K562 (cell line): Measurements from ENCODE around the gene POMGNT2. TPM values are rescaled to one million over a fixed set of nuclear protein-coding genes. Genes with fewer than 3 reads are reported as not detected.

Experiments used
- ATAC-seq: fragments of 200-7000 bp; cut with Tn5 transposase; 3 replicates; pipeline ENCODE4 v1.9.1; 2020; ENCODE audit warnings: moderate library complexity
- BruUV-seq: library from RNA; stranded (reverse); fragments of 400-500 nt; replicated peaks from 2 replicates; lab custom pipeline; 2021; lab: Mats Ljungman, UMichigan
- CTCF ChIA-PET: fragments of 300-600 bp; formaldehyde crosslinking; extraction: SDS; loops from one replicate; lab custom pipeline; 2021; ENCODE audit warnings: low intra/inter-chr PET ratio; lab: Yijun Ruan, JAX
- POLR2A ChIA-PET: fragments of 300-600, 350-650 bp; sonication (Branson Sonifier 250); formaldehyde crosslinking; extraction: SDS; loops from one replicate; lab custom pipeline; 2021; ENCODE audit warnings: antibody characterized with exemption, inconsistent platforms; lab: Yijun Ruan, JAX
- DNase-seq, 4 experiments: peaks; one replicate each; pipeline versions ENCODE4 v3.0.0 to v3.0.0-alpha.2; 2011 to 2018; ENCODE audit warnings: low spot score in 3 of 4, mixed read lengths in 3 of 4; ENCODE audit errors: extremely low read depth in 1 of 4
- FAIRE-seq: peaks from 2 replicates; lab custom pipeline; 2011; peaks lifted over from hg19 to GRCh38; lab: Jason Lieb, UNC
- H2AFZ ChIP-seq: 2 replicates; pipeline ENCODE4 v1.6.0; 2011; ENCODE audit warnings: low read depth, low read length, control low read depth, inconsistent platforms
- H3K27ac ChIP-seq: fragments of 200-600 bp; 3 replicates; pipeline ENCODE4 v1.8.0; 2011; ENCODE audit warnings: low read depth, mild to moderate bottlenecking, control low read depth, inconsistent platforms, low read length, moderate library complexity, mixed read lengths; ENCODE audit errors: extremely low read depth
- H3K27me3 ChIP-seq, 2 experiments: fragments of 300-600 bp in 1 of 2; 2 replicates in 1 of 2; 3 replicates in 1 of 2; pipeline versions ENCODE4 v1.6.0 to v1.8.0; 2011; ENCODE audit warnings: inconsistent platforms in 2 of 2, low read length in 2 of 2, mild to moderate bottlenecking in 1 of 2, mixed read lengths in 1 of 2, moderate library complexity in 1 of 2; ENCODE audit not compliant: control insufficient read depth in 2 of 2, insufficient read depth in 2 of 2
- H3K36me3 ChIP-seq: fragments of 300-600 bp; 3 replicates; pipeline ENCODE4 v1.8.0; 2011; ENCODE audit warnings: mild to moderate bottlenecking, low read length, inconsistent platforms; ENCODE audit not compliant: control insufficient read depth, insufficient read depth
- H3K4me1 ChIP-seq, 2 experiments: fragments of 200-600 bp in 1 of 2; replicated peaks in 1 of 2; 2 replicates in 1 of 2; 3 replicates in 1 of 2; pipeline versions ENCODE4 v1.5.1 to v1.8.0; 2011; ENCODE audit warnings: inconsistent platforms in 2 of 2, low read length in 2 of 2, mild to moderate bottlenecking in 1 of 2, mixed read lengths in 1 of 2, moderate library complexity in 1 of 2; ENCODE audit not compliant: control insufficient read depth in 2 of 2, insufficient read depth in 2 of 2
- H3K4me2 ChIP-seq: 2 replicates; pipeline ENCODE4 v1.6.1; 2011; ENCODE audit warnings: low read length, control low read depth, inconsistent platforms, mixed read lengths; ENCODE audit not compliant: insufficient read depth
- H3K4me3 ChIP-seq: fragments of 200-600 bp; sonication (generic), shearing (Covaris generic); 2 replicates; pipeline ENCODE4 v1.5.1; 2016; ENCODE audit warnings: control low read depth, inconsistent platforms
- H3K79me2 ChIP-seq: fragments of 200-600 bp; 3 replicates; pipeline ENCODE4 v1.8.0; 2011; ENCODE audit warnings: low read length, inconsistent platforms; ENCODE audit not compliant: control insufficient read depth, insufficient read depth
- H3K9ac ChIP-seq, 2 experiments: 2 replicates each; pipeline versions ENCODE4 v1.6.0 to v1.6.1; 2011; ENCODE audit warnings: low read depth in 2 of 2, low read length in 2 of 2, control low read depth in 1 of 2, inconsistent platforms in 1 of 2, mild to moderate bottlenecking in 1 of 2, mixed read lengths in 1 of 2; ENCODE audit not compliant: insufficient read depth in 1 of 2
- H3K9me1 ChIP-seq: one replicate; pipeline ENCODE4 v1.6.0; 2011; ENCODE audit warnings: inconsistent platforms, mild to moderate bottlenecking, low read length, moderate library complexity; ENCODE audit not compliant: control insufficient read depth, insufficient read depth
- H3K9me3 ChIP-seq: replicated peaks from 2 replicates; pipeline ENCODE4 v1.5.1; 2011; ENCODE audit warnings: low read depth, low read length, inconsistent platforms; ENCODE audit not compliant: control insufficient read depth, insufficient read depth
- H4K20me1 ChIP-seq: replicated peaks from 2 replicates; pipeline ENCODE4 v1.6.1; 2011; ENCODE audit warnings: low read length, inconsistent platforms, mixed read lengths; ENCODE audit not compliant: control insufficient read depth, insufficient read depth
- CXXC5 ChIP-seq: fragments of 250-450 bp; sonication (Bioruptor Pico); IDR thresholded peaks from 2 replicates; pipeline ENCODE4 v1.8.0; 2022; ENCODE audit warnings: inconsistent platforms, mild to moderate bottlenecking, moderate library complexity
- DIDO1 ChIP-seq: fragments of 450-650 bp; IDR thresholded peaks from 2 replicates; pipeline ENCODE4 v1.6.1; 2016; ENCODE audit warnings: low read depth, missing biosample characterization, missing genetic modification characterization
- EGR1 ChIP-seq: fragments of 450-650 bp; conservative IDR thresholded peaks from 2 replicates; pipeline ENCODE4 v1.6.1; 2017; ENCODE audit warnings: mild to moderate bottlenecking
- ELF4 ChIP-seq: fragments of 450-650 bp; formaldehyde crosslinking; IDR thresholded peaks from 2 replicates; pipeline ENCODE4 v1.4.0; 2022; ENCODE audit warnings: missing genetic modification characterization
- ETS2 ChIP-seq: IDR thresholded peaks from 2 replicates; pipeline ENCODE4 v1.6.1; 2016; ENCODE audit warnings: borderline replicate concordance, missing genetic modification characterization, mild to moderate bottlenecking, moderate library complexity, missing compliant biosample characterization; ENCODE audit not compliant: poor library complexity, severe bottlenecking
- HCFC1 ChIP-seq: IDR thresholded peaks from 2 replicates; pipeline ENCODE4 v1.6.1; 2012; ENCODE audit warnings: low read depth, low read length, improper control_type of control experiment
- MCM7 ChIP-seq, 2 experiments: fragments of 450-650 bp; IDR thresholded peaks; 2 replicates each; pipeline ENCODE4 v1.6.1; 2016 to 2018
- NR2C2 ChIP-seq, 2 experiments: fragments of 200-800 bp in 1 of 2; sonication (Bioruptor generic) in 1 of 2; sonication (generic) in 1 of 2; formaldehyde crosslinking in 1 of 2; IDR thresholded peaks; 2 replicates each; pipeline versions ENCODE4 v1.6.1 to v1.8.0; 2016 to 2022; ENCODE audit warnings: mild to moderate bottlenecking in 1 of 2, missing compliant biosample characterization in 1 of 2, missing genetic modification characterization in 1 of 2, missing genetic modification reagents in 1 of 2
- NR4A1 ChIP-seq, 2 experiments: fragments of 250-450 bp in 1 of 2; fragments of 450-650 bp in 1 of 2; sonication (Bioruptor Pico) in 1 of 2; IDR thresholded peaks; 2 replicates each; pipeline versions ENCODE4 v1.4.0 to v1.6.1; 2016 to 2020; ENCODE audit warnings: mild to moderate bottlenecking in 2 of 2, missing compliant biosample characterization in 1 of 2, missing genetic modification characterization in 1 of 2, moderate library complexity in 1 of 2
- POU5F1 ChIP-seq: fragments of 150-350 bp; IDR thresholded peaks from 2 replicates; pipeline ENCODE4 v1.6.1; 2014; ENCODE audit warnings: borderline replicate concordance, low read length, low read depth, mild to moderate bottlenecking; ENCODE audit not compliant: partially characterized antibody
- SIN3A ChIP-seq, 2 experiments: fragments of 150-350 bp in 1 of 2; IDR thresholded peaks; 2 replicates each; pipeline ENCODE4 v1.6.1; 2011 to 2016; ENCODE audit warnings: borderline replicate concordance in 2 of 2, low read depth in 2 of 2, low read length in 2 of 2, mild to moderate bottlenecking in 2 of 2, moderate library complexity in 2 of 2; ENCODE audit not compliant: control insufficient read depth in 1 of 2
- TEAD2 ChIP-seq: fragments of 450-650 bp; IDR thresholded peaks from 2 replicates; pipeline ENCODE4 v1.6.1; 2016; ENCODE audit warnings: missing genetic modification characterization, control low read depth, missing compliant biosample characterization
- THRB ChIP-seq: fragments of 450-650 bp; formaldehyde crosslinking; conservative IDR thresholded peaks from 2 replicates; pipeline ENCODE4 v1.4.0; 2022; ENCODE audit warnings: mild to moderate bottlenecking, missing genetic modification characterization
- ZNF3 ChIP-seq: fragments of 250-450 bp; sonication (Bioruptor Pico); IDR thresholded peaks from 2 replicates; pipeline ENCODE4 v1.5.0; 2021; ENCODE audit warnings: mild to moderate bottlenecking, moderate library complexity
- ZNF311 ChIP-seq: fragments of 250-450 bp; sonication (Bioruptor Pico); IDR thresholded peaks from 2 replicates; pipeline ENCODE4 v1.4.0; 2020; ENCODE audit warnings: mild to moderate bottlenecking, moderate library complexity
- ZSCAN32 ChIP-seq: fragments of 450-650 bp; formaldehyde crosslinking; IDR thresholded peaks from 2 replicates; pipeline ENCODE4 v1.4.0; 2020; ENCODE audit warnings: mild to moderate bottlenecking, moderate library complexity
- WGBS: fragments of 100-300 bp; shearing (Covaris generic); methylation state at CpG from one replicate; pipeline ENCODE4 v1.1.6; 2016; ENCODE audit warnings: low coverage, mixed read lengths; ENCODE audit not compliant: insufficient coverage; ENCODE audit errors: missing lambda C conversion rate; 5-methylcytosine and 5-hydroxymethylcytosine counted together
- in situ Hi-C: fragments of 300-500 bp; cut with MboI; formaldehyde crosslinking; loops from 4 replicates; pipeline ENCODE4 v1.15.0; 2018; ENCODE audit warnings: inconsistent platforms, mixed read lengths
- intact Hi-C: fragments of 100-400 bp; cut with micrococcal nuclease; formaldehyde crosslinking; loops from 2 replicates; pipeline ENCODE4 v1.14.2; 2022
- polyA plus RNA-seq, 8 experiments: library from polyadenylated mRNA; depleted of rRNA in 4 of 8; stranded (reverse) in 5 of 8; unstranded in 3 of 8; fragments of >200 nt; fragmentation: Nextera tagmentation in 2 of 8; fragmentation: Illumina TruSeq in 1 of 8; extraction: Ambion mirVana in 2 of 8; extraction: Trizol in 1 of 8; gene quantifications; 2 replicates each; pipeline versions ENCODE4 v1.2.1 to v1.2.3, GENCODE V29; 2011 to 2014; ENCODE audit warnings: inconsistent platforms in 1 of 8, missing spikeins in 1 of 8
- total RNA-seq, 7 experiments: library from RNA; depleted of rRNA in 6 of 7; stranded (reverse); fragments of >200 nt in 6 of 7; fragmentation: Illumina TruSeq in 2 of 7; extraction: Trizol in 2 of 7; gene quantifications; 2 replicates each; pipeline versions ENCODE4 v1.2.1 to v1.2.3, GENCODE V29; 2011 to 2021; ENCODE audit warnings: low replicate concordance in 1 of 7
- TF ChIP-seq, protein P1 (sequence below): fragments of 250-450 bp; sonication (Bioruptor Pico); IDR thresholded peaks from 2 replicates; pipeline ENCODE4 v1.6.1; 2021; ENCODE audit warnings: mild to moderate bottlenecking
- TF ChIP-seq, protein P2 (sequence below): sonication (generic); IDR thresholded peaks from 2 replicates; pipeline ENCODE4 v1.6.1; 2016

Gene POMGNT2
- total and polyA plus RNA-seq, 9 of the 15 experiments (the other 6 are each of a cell fraction or from before 2014, with no cell fraction given) = 0.65 to 14.1 (median 10.3) TPM

DNA sequence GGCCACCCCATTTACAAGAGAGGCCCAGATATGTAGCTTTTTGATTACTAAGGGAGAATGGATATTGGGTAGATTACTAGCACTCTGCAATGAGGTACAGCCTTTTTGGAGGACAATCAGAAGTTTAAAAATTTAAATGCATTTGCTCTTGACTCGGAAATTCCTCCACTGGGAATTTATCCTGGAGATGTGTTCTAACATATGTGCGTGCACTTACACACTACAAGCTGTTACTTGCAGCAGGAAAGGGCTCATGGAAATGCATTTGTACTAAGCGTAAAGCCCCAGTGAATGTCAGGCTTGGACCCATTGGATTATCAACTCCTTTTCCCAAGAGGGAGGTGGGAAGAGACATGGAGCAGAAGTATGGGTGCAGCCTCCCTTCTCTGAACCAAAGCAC lies 7.8 kb upstream of the POMGNT2 start (continued):
- TF ChIP-seq ETS2 (no peak), MCM7 (IDR thresholded peaks at IDR 0.05) (no peak), CXXC5 (no peak), POU5F1 (no peak), NR4A1 (CRISPR knock-in tag; IDR thresholded peaks at IDR 0.05) (no peak), NR4A1 (tag; IDR thresholded peaks at IDR 0.05) (no peak)

- Histone ChIP-seq H3K9ac (peak overlapping the region in 1 of 2 experiments; percentile 92; a peak in 2 of 4 replicates), H4K20me1 (peaks cover 29% of the 10 kb centered on the region), H3K27ac (no peak overlapping the region), H3K4me3 (peak overlapping the region; percentile 81), H2AFZ (peak overlapping the region; percentile 86)
- FAIRE-seq = no peak
- intact Hi-C loops = no loop called here
- CTCF ChIA-PET = no interaction called here
- TF ChIP-seq ZSCAN32 (CRISPR knock-in tag) (peak; percentile 40; the same call in 1 of the 2 replicates), THRB (CRISPR knock-in tag) (no peak), SIN3A (IDR thresholded peaks at IDR 0.05; ENCODE audit: borderline replicate concordance in 2 of 2, control insufficient read depth in 1 of 2, low read depth in 2 of 2, low read length in 2 of 2) (no peak), TEAD2 (0 out of 2 replicates have a peak, but pooled peaks have one; percentile 39), ZNF311 (CRISPR knock-in tag) (0 out of 2 replicates have a peak, but pooled peaks have one; percentile 62), EGR1 (no peak), ZNF3 (CRISPR knock-in tag) (no peak), DIDO1 (no peak), MCM7 (IDR thresholded peaks at IDR 0.05) (no peak), POU5F1 (no peak), NR2C2 (CRISPR knock-in tag; IDR thresholded peaks at IDR 0.05) (no peak), NR2C2 (tag; IDR thresholded peaks at IDR 0.05) (peak; percentile 47; the same call in 1 of the 2 replicates), HCFC1 (no peak), ELF4 (CRISPR knock-in tag) (0 out of 2 replicates have a peak, but pooled peaks have one; percentile 9)
- TF ChIP-seq, protein P1, sequence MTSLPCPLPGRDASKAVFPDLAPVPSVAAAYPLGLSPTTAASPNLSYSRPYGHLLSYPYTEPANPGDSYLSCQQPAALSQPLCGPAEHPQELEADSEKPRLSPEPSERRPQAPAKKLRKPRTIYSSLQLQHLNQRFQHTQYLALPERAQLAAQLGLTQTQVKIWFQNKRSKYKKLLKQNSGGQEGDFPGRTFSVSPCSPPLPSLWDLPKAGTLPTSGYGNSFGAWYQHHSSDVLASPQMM = no peak
- TF ChIP-seq, protein P2, sequence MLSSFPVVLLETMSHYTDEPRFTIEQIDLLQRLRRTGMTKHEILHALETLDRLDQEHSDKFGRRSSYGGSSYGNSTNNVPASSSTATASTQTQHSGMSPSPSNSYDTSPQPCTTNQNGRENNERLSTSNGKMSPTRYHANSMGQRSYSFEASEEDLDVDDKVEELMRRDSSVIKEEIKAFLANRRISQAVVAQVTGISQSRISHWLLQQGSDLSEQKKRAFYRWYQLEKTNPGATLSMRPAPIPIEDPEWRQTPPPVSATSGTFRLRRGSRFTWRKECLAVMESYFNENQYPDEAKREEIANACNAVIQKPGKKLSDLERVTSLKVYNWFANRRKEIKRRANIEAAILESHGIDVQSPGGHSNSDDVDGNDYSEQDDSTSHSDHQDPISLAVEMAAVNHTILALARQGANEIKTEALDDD = 0 out of 2 replicates have a peak, but pooled peaks have one; percentile 55
- TF ChIP-seq, all 486 proteins: peak for 6
- no peaks in the 10 kb centered on the region for H3K36me3 ChIP-seq
- H3K79me2 ChIP-seq = peaks cover 12% of the 10 kb centered on the region; the same call in 2 of the 3 replicates
- peaks cover 20 to 21% of the 10 kb centered on the region in 2 experiments; a peak in 4 of 5 replicates for H3K4me1 ChIP-seq
- peak; percentile 39 for ATAC-seq
- POLR2A ChIA-PET = interaction anchor here (0.8 kb wide), 1 partner anchor 87 kb away, joined by 3 read pairs; no protein-coding TSS in a partner anchor
- H3K4me2 ChIP-seq = peak overlapping the region; percentile 77
- in situ Hi-C loops = no loop called here
- H3K27me3 ChIP-seq = no peaks in the 10 kb centered on the region
- H3K9me3 ChIP-seq = no peaks in the 10 kb centered on the region
- no peak for DNase-seq
- under 1% methylated on average over 6 of the region's 6 CpGs for WGBS
- BruUV-seq = no TSS peak
- no peaks in the 10 kb centered on the region for H3K9me1 ChIP-seq
Observed at GRCh38 chr3:43106293-43106628, 382 bp upstream of the POMGNT2 start.
